OCI-LY3 (cell line): Measurements from ENCODE around the gene EIF1AD.

Experiments
- CTCF ChIP-seq: fragments of 200-600, 300-600 bp; sonication (generic); IDR thresholded peaks from 2 replicates; pipeline ENCODE4 v1.5.1; 2014; ENCODE audit warnings: antibody characterized with exemption, low read length, low read depth
- EZH2phosphoT487 ChIP-seq: fragments of 200-600 bp; shearing (Covaris generic); IDR thresholded peaks from 2 replicates; pipeline ENCODE4 v1.6.1; 2018; ENCODE audit warnings: antibody characterized with exemption, mixed run types, low read depth

GRCh38 chr11:65978391-65979238 is 23.3 kb downstream of the EIF1AD start:
- TF ChIP-seq CTCF (no peak), EZH2phosphoT487 (no peak)
